Astrocyte (in vitro differentiated cells and primary cell): Measurements from ENCODE around the gene GGT5.

Experiments used
- EZH2 ChIP-seq: IDR thresholded peaks from 2 replicates; pipeline ENCODE4 v1.6.1; 2012; ENCODE audit warnings: mild to moderate bottlenecking, low read length, inconsistent platforms; ENCODE audit not compliant: insufficient read depth
- TF ChIP-seq, protein P1 (sequence below): IDR thresholded peaks from 2 replicates; pipeline ENCODE4 v1.5.1; 2011; ENCODE audit warnings: low read depth, mild to moderate bottlenecking, inconsistent platforms, low read length, moderate library complexity; ENCODE audit not compliant: insufficient read depth

DNA sequence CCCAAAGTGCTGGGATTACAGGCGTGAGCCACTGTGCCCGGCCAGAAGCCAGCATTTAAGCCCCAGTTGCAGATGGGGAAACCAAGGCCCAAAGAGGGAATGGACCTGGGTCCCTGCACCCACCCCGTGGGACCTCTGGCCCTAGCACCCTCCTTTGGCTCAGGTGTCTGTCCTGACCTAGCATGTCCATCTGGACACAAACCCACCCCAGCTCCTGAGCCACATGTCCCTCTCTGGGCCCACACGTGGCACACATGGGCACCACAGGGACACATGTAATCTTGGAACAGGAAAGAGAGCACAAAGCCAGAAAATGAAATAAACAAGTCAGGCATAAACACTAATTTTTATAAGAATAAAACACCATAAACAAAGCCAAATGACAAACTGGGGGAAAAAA, 9.6 kb downstream of the GGT5 start:
- TF ChIP-seq EZH2: no peak
- TF ChIP-seq, protein P1, sequence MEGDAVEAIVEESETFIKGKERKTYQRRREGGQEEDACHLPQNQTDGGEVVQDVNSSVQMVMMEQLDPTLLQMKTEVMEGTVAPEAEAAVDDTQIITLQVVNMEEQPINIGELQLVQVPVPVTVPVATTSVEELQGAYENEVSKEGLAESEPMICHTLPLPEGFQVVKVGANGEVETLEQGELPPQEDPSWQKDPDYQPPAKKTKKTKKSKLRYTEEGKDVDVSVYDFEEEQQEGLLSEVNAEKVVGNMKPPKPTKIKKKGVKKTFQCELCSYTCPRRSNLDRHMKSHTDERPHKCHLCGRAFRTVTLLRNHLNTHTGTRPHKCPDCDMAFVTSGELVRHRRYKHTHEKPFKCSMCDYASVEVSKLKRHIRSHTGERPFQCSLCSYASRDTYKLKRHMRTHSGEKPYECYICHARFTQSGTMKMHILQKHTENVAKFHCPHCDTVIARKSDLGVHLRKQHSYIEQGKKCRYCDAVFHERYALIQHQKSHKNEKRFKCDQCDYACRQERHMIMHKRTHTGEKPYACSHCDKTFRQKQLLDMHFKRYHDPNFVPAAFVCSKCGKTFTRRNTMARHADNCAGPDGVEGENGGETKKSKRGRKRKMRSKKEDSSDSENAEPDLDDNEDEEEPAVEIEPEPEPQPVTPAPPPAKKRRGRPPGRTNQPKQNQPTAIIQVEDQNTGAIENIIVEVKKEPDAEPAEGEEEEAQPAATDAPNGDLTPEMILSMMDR: no peak
